GM12872 (cell line): Measurements from ENCODE around the gene EBF3.

Source experiments
- TF ChIP-seq, protein P1 (sequence below): IDR thresholded peaks from 3 replicates; pipeline ENCODE4 v1.5.1; 2011; ENCODE audit warnings: low read depth, mild to moderate bottlenecking, low read length, moderate library complexity; ENCODE audit not compliant: insufficient read depth

EBF3 gene

GRCh38 chr10:129945526-129945925, 18.5 kb downstream of the EBF3 start:
- TF ChIP-seq, protein P1, sequence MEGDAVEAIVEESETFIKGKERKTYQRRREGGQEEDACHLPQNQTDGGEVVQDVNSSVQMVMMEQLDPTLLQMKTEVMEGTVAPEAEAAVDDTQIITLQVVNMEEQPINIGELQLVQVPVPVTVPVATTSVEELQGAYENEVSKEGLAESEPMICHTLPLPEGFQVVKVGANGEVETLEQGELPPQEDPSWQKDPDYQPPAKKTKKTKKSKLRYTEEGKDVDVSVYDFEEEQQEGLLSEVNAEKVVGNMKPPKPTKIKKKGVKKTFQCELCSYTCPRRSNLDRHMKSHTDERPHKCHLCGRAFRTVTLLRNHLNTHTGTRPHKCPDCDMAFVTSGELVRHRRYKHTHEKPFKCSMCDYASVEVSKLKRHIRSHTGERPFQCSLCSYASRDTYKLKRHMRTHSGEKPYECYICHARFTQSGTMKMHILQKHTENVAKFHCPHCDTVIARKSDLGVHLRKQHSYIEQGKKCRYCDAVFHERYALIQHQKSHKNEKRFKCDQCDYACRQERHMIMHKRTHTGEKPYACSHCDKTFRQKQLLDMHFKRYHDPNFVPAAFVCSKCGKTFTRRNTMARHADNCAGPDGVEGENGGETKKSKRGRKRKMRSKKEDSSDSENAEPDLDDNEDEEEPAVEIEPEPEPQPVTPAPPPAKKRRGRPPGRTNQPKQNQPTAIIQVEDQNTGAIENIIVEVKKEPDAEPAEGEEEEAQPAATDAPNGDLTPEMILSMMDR, result no peak

DNA sequence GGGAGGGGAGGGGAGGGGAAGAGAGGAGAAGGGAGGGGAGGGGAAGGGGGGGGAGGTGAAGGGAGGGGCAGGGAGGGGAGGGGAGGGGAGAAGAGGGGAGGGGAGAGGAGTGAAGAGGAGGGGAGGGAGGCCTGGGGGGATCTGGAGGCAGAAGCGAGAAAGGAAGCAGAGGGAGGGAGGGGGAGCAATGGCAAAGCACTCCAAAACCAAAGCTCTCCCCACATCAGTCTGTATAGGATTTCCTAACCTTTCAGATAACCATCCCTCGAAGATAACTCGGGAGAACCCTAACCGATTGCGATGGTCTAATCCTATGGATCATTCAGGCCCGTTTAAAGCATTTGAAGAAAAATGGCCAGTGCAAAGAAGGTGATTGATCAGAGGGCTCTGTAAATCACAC, 19.0 kb downstream of the EBF3 start:
- TF ChIP-seq, protein P1, result no peak

- TF ChIP-seq, protein P1, result no peak
Measured at GRCh38 chr10:129944456-129944855, 19.6 kb downstream of the EBF3 start.

- TF ChIP-seq, protein P1, result no peak
Measured at GRCh38 chr10:129942936-129943715, 20.9 kb downstream of the EBF3 start.

DNA sequence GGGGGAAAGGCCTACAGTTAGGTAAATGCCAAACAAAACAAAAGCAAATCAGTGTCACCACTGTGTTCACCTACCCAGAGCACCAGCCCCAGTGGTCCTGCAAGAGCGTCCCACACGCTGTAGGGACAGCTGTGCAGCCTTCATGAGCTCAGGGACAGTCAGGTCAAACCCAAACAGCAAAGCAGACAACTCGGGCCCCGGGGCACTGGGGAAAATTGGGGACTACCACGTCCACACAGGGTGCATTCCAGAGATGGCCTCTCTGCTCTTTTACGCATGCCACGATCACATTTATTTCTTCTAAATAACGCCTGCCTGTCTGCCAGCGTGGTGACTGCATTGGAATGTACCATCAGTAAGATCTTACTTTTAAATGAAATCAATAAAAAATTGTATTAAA, 21.7 kb downstream of the EBF3 start:
- TF ChIP-seq, protein P1, result no peak

- TF ChIP-seq, protein P1, result no peak
Measured at GRCh38 chr10:129942019-129942277, 22.1 kb downstream of the EBF3 start.

DNA sequence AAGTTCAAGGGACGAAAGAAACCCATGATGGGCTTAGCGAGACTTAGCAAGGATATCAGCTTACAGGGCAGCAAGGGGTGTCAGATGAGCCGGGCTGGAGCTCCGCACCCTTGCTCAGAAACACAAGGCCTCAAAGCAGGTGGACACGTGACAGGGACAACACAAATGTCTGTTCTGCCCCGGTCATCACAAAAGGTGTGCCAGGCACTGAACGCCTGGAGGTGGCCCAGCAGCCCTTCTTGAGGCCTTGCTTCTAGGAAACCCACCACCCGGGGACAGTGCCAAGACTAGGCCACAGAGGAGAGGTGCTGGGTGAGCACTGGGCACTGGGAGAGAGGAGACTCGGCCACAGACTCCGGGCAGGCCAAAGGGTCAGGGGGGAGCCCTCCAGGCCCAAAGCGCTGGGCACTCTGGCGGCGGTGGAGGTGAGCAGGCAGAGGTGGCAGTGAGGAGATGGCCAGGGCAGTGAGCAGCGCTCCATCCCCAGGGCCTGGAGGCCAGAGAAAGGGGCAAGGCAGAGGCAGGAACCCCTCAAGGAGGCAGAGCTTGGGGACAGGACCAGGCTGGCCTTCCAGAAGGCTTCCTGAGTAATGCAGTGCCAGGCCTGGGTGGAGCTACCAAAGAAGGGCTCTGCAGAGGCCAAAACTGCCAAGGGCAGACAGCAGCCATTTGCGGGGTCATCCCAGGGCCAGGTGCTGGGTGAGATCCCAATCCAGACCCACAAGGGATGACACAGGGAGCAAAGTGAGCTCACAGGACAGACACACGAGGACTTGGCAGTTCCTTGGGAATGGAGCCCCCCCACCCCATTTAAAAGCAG, 22.7 kb downstream of the EBF3 start:
- TF ChIP-seq, protein P1, result no peak
